Measurements from ENCODE around the gene ZRANB2. TPM values are rescaled to one million over a fixed set of nuclear protein-coding genes. Genes with fewer than 3 reads are reported as not detected.

ZRANB2 gene
- polyA plus RNA-seq, 3 donors, result 21.3 to 42.1 (median 22.9) TPM

DNA sequence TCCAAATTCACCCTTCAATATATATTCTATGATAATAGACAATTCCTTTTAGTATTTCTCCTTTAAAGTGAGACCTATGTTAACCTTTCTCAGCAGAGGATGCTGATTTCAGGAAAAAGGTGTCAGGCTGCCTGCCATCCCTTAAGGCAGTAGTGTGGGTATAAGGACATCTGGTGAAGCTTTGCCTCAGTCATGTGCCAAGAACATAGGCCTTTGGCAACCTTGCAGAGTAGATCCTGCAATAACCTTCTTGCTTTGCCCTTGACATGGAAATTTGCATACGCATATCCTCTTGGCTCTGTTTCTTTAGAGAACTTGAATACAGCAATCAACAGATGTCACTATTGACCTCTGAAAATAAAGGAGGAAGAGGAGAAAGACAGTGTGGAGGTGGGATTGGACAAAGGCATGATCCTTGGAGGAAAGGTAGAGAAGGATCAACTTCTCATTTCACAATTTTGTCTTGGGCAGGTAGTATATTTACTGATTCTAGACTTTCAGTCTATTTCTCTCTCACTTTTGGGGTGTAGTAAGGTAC, 21.1 kb upstream of the ZRANB2 start:
- no peak for TF ChIP-seq CTCF (IDR thresholded peaks at IDR 0.05)
- no peak overlapping the region for H3K27ac Mint-ChIP-seq
- H3K9me3 Mint-ChIP-seq, result peaks cover 0 to 3% (median 0%) of the 10 kb centered on the region in 7 donors
- H3K79me2 ChIP-seq (ENCODE audit: insufficient read depth, low read length), result no peaks in the 10 kb centered on the region
- no peaks in the 10 kb centered on the region for H3K27me3 ChIP-seq (ENCODE audit: control insufficient read depth in 2 of 2, insufficient read depth in 2 of 2, low read length in 2 of 2)
- no peaks in the 10 kb centered on the region for H4K20me1 ChIP-seq (ENCODE audit: insufficient read depth, low read length)
- intact Hi-C loops (cut with micrococcal nuclease), result no loop called here
- no peak overlapping the region for H2AFZ ChIP-seq (ENCODE audit: insufficient read depth, low read depth, low read length, poor library complexity, severe bottlenecking)
- no peak for DNase-seq
- no peaks in the 10 kb centered on the region for H3K4me1 ChIP-seq (ENCODE audit: control insufficient read depth in 1 of 2, insufficient read depth in 2 of 2, low read length in 2 of 2)
- H3K4me3 ChIP-seq (replicated peaks in 1 of 3; ENCODE audit: low read depth in 2 of 3, low read length in 3 of 3), result no peak overlapping the region
- H3K27ac ChIP-seq (ENCODE audit: low read depth in 1 of 2, low read length in 2 of 2), result no peak overlapping the region
- no peaks in the 10 kb centered on the region for H3K27me3 Mint-ChIP-seq (ENCODE audit: low read depth in 3 of 3)
- H3K4me3 Mint-ChIP-seq, result no peak overlapping the region
- no peak overlapping the region for H3K9ac ChIP-seq (ENCODE audit: insufficient read depth, low read length, poor library complexity, severe bottlenecking)
- WGBS (ENCODE audit: insufficient coverage), result no CpG with 5 or more reads among the region's 1 CpG
- no peaks in the 10 kb centered on the region for H3K9me3 ChIP-seq (replicated peaks in 1 of 2; ENCODE audit: control insufficient read depth in 1 of 2, insufficient read depth in 1 of 2, low read length in 2 of 2)
- no peaks in the 10 kb centered on the region for H3K36me3 Mint-ChIP-seq
- H3K4me1 Mint-ChIP-seq, result no peaks in the 10 kb centered on the region
- no peak overlapping the region for H3K4me2 ChIP-seq (replicated peaks; ENCODE audit: extremely low read depth, low read length, poor library complexity, severe bottlenecking)
- H3K36me3 ChIP-seq (replicated peaks in 1 of 2; ENCODE audit: control insufficient read depth in 1 of 2, insufficient read depth in 2 of 2, low read length in 2 of 2), result no peaks in the 10 kb centered on the region

- H3K27ac ChIP-seq (ENCODE audit: low read depth in 1 of 2, low read length in 2 of 2), result no peak overlapping the region
- no peaks in the 10 kb centered on the region for H3K4me1 ChIP-seq (ENCODE audit: control insufficient read depth in 1 of 2, insufficient read depth in 2 of 2, low read length in 2 of 2)
- H3K9ac ChIP-seq (ENCODE audit: insufficient read depth, low read length, poor library complexity, severe bottlenecking), result no peak overlapping the region
- H3K9me3 Mint-ChIP-seq, result no peaks in the 10 kb centered on the region
- no peak overlapping the region for H3K4me3 ChIP-seq (replicated peaks in 1 of 3; ENCODE audit: low read depth in 2 of 3, low read length in 3 of 3)
- no peak for DNase-seq
- no peaks in the 10 kb centered on the region for H4K20me1 ChIP-seq (ENCODE audit: insufficient read depth, low read length)
- H3K9me3 ChIP-seq (replicated peaks in 1 of 2; ENCODE audit: control insufficient read depth in 1 of 2, insufficient read depth in 1 of 2, low read length in 2 of 2), result no peaks in the 10 kb centered on the region
- no peaks in the 10 kb centered on the region for H3K27me3 Mint-ChIP-seq (ENCODE audit: low read depth in 3 of 3)
- WGBS (ENCODE audit: insufficient coverage), result 100% methylated on average over 1 of the region's 1 CpG
- no peak overlapping the region for H3K27ac Mint-ChIP-seq
- no peaks in the 10 kb centered on the region for H3K36me3 ChIP-seq (replicated peaks in 1 of 2; ENCODE audit: control insufficient read depth in 1 of 2, insufficient read depth in 2 of 2, low read length in 2 of 2)
- no peaks in the 10 kb centered on the region for H3K79me2 ChIP-seq (ENCODE audit: insufficient read depth, low read length)
- no peak overlapping the region for H3K4me2 ChIP-seq (replicated peaks; ENCODE audit: extremely low read depth, low read length, poor library complexity, severe bottlenecking)
- H3K36me3 Mint-ChIP-seq, result no peaks in the 10 kb centered on the region
- H2AFZ ChIP-seq (ENCODE audit: insufficient read depth, low read depth, low read length, poor library complexity, severe bottlenecking), result no peak overlapping the region
- no peaks in the 10 kb centered on the region for H3K27me3 ChIP-seq (ENCODE audit: control insufficient read depth in 2 of 2, insufficient read depth in 2 of 2, low read length in 2 of 2)
- TF ChIP-seq CTCF (IDR thresholded peaks at IDR 0.05), result no peak
- intact Hi-C loops (cut with micrococcal nuclease), result no loop called here
- H3K4me1 Mint-ChIP-seq, result no peaks in the 10 kb centered on the region
- H3K4me3 Mint-ChIP-seq, result no peak overlapping the region
Measured at GRCh38 chr1:71097428-71097827, 16.6 kb upstream of the ZRANB2 start.
